Cardiac muscle cell (in vitro differentiated cells and primary cell): ENCODE measurements around the gene PLOD1. TPM values are rescaled to one million over a fixed set of nuclear protein-coding genes. Genes with fewer than 3 reads are reported as not detected.
"Not testable (repeated sequence)": the region's sequence is repeated elsewhere in the genome, so short reads cannot be mapped to it uniquely, and the experiment has no call there.

Experiments
- DNase-seq, 2 donors: peaks; one replicate each; pipeline versions ENCODE4 v3.0.0 to v3.0.0-alpha.2; 2010 to 2017; ENCODE audit warnings: low read depth in 1 of 2, low spot score in 1 of 2
- H3K27ac ChIP-seq: fragments of 200-600 bp; sonication (generic); 2 replicates; pipeline ENCODE4 v1.5.1; 2016
- H3K27me3 ChIP-seq: fragments of 200-600 bp; sonication (generic); 2 replicates; pipeline ENCODE4 v1.6.0; 2016; ENCODE audit warnings: control low read depth
- H3K36me3 ChIP-seq: fragments of 200-600 bp; sonication (generic); 2 replicates; pipeline ENCODE4 v1.5.1; 2016; ENCODE audit warnings: control low read depth
- H3K4me1 ChIP-seq: fragments of 200-600 bp; sonication (generic); 2 replicates; pipeline ENCODE4 v1.8.1; 2017; ENCODE audit warnings: low read depth, mild to moderate bottlenecking, mixed run types
- H3K4me3 ChIP-seq: fragments of 200-600 bp; sonication (generic); 2 replicates; pipeline ENCODE4 v1.5.1; 2016; ENCODE audit warnings: mild to moderate bottlenecking
- H3K9me3 ChIP-seq: fragments of 200-600 bp; sonication (generic); 2 replicates; pipeline ENCODE4 v1.5.1; 2017; ENCODE audit warnings: low read depth, mild to moderate bottlenecking, control low read depth
- CTCF ChIP-seq: IDR thresholded peaks from 2 replicates; pipeline ENCODE4 v1.5.1; 2012; ENCODE audit warnings: low read depth, mild to moderate bottlenecking, low read length
- polyA plus RNA-seq: library from polyadenylated mRNA; unstranded; fragments of >200 nt; fragmentation: Nextera tagmentation; extraction: Ambion mirVana; gene quantifications from 2 replicates; pipeline ENCODE4 v1.2.1, GENCODE V29; 2016
- total RNA-seq: library from RNA; depleted of rRNA; stranded (reverse); fragments of >200 nt; gene quantifications from 2 replicates; pipeline ENCODE4 v1.2.3, GENCODE V29; 2016

The PLOD1 gene
- total and polyA plus RNA-seq, 2 experiments from 2014 or later, result 149 to 185 TPM

- Histone ChIP-seq H3K36me3 (no peaks in the 10 kb centered on the region), H3K27me3 (no peaks in the 10 kb centered on the region), H3K4me1 (no peaks in the 10 kb centered on the region), H3K4me3 (no peak overlapping the region), H3K27ac (no peak overlapping the region), H3K9me3 (no peaks in the 10 kb centered on the region)
- DNase-seq, result no peak
- TF ChIP-seq CTCF, result no peak
Observed at GRCh38 chr1:11912000-11912399, 22.5 kb upstream of the PLOD1 start.

- not testable (repeated sequence) for H3K4me1 ChIP-seq, H3K4me3 ChIP-seq, H3K9me3 ChIP-seq, H3K27me3 ChIP-seq, H3K36me3 ChIP-seq
- DNase-seq, result peak in 1 of 2 donors; percentile 29
- H3K27ac ChIP-seq, result peak overlapping the region; percentile 22
Observed at GRCh38 chr1:11912482-11913216, 21.9 kb upstream of the PLOD1 start.

- DNase-seq, result no peak
- peak overlapping the region; percentile 22 for H3K27ac ChIP-seq
- no peaks in the 10 kb centered on the region for H3K36me3 ChIP-seq
- H3K4me1 ChIP-seq, result no peaks in the 10 kb centered on the region
- H3K9me3 ChIP-seq, result no peaks in the 10 kb centered on the region
- TF ChIP-seq CTCF, result no peak
- no peaks in the 10 kb centered on the region for H3K27me3 ChIP-seq
- H3K4me3 ChIP-seq, result no peak overlapping the region
Observed at GRCh38 chr1:11913291-11913690, 21.2 kb upstream of the PLOD1 start.

GRCh38 chr1:11914024-11914423 is 20.5 kb upstream of the PLOD1 start:
- H3K4me1 ChIP-seq, result no peaks in the 10 kb centered on the region
- H3K36me3 ChIP-seq, result no peaks in the 10 kb centered on the region
- H3K27ac ChIP-seq, result no peak overlapping the region
- DNase-seq, result no peak
- H3K4me3 ChIP-seq, result no peak overlapping the region
- no peaks in the 10 kb centered on the region for H3K9me3 ChIP-seq
- TF ChIP-seq CTCF, result no peak
- no peaks in the 10 kb centered on the region for H3K27me3 ChIP-seq

GRCh38 chr1:11918799-11919519 is 15.6 kb upstream of the PLOD1 start:
- H3K9me3 ChIP-seq, result no peaks in the 10 kb centered on the region
- TF ChIP-seq CTCF, result no peak
- no peaks in the 10 kb centered on the region for H3K27me3 ChIP-seq
- H3K36me3 ChIP-seq, result peaks cover 15% of the 10 kb centered on the region
- H3K4me1 ChIP-seq, result peaks cover 3% of the 10 kb centered on the region
- DNase-seq, result peak in 1 of 2 donors; percentile 77
- H3K4me3 ChIP-seq, result no peak overlapping the region
- H3K27ac ChIP-seq, result no peak overlapping the region

- H3K4me1 ChIP-seq, result peaks cover 8% of the 10 kb centered on the region
- no peak for DNase-seq
- H3K9me3 ChIP-seq, result no peaks in the 10 kb centered on the region
- H3K36me3 ChIP-seq, result peaks cover 15% of the 10 kb centered on the region
- no peak overlapping the region for H3K27ac ChIP-seq
- no peaks in the 10 kb centered on the region for H3K27me3 ChIP-seq
- H3K4me3 ChIP-seq, result no peak overlapping the region
- TF ChIP-seq CTCF, result no peak
Observed at GRCh38 chr1:11919621-11920020, 14.9 kb upstream of the PLOD1 start.
